GM12873 (cell line): ENCODE measurements around the gene ITPR1.

Experiments
- CTCF ChIP-seq: IDR thresholded peaks from 2 replicates; pipeline ENCODE4 v1.5.1; 2012; ENCODE audit warnings: low read depth, mild to moderate bottlenecking, moderate library complexity, low read length, control low read depth; ENCODE audit not compliant: insufficient read depth; ENCODE audit errors: missing control alignments

The ITPR1 gene

GRCh38 chr3:4522947-4523346 lies 29.8 kb downstream of the ITPR1 start:
- no peak for TF ChIP-seq CTCF

- TF ChIP-seq CTCF: no peak
Measured at GRCh38 chr3:4523710-4524698, 30.9 kb downstream of the ITPR1 start.

- TF ChIP-seq CTCF: no peak
Measured at GRCh38 chr3:4525560-4526223, 32.5 kb downstream of the ITPR1 start.

GRCh38 chr3:4528320-4528719 lies 35.2 kb downstream of the ITPR1 start:
- no peak for TF ChIP-seq CTCF

GRCh38 chr3:4528819-4529600 lies 35.9 kb downstream of the ITPR1 start:
- no peak for TF ChIP-seq CTCF

- no peak for TF ChIP-seq CTCF
Measured at GRCh38 chr3:4529876-4530588, 36.9 kb downstream of the ITPR1 start.
